Stimulated activated CD8-positive, alpha-beta memory T cell treated with anti-CD3 and anti-CD28 coated beads, Interleukin-12 subunit alpha, Interleukin-12 subunit beta, amount 100 ng/mL, for 1 hour (primary cell): ENCODE data around the gene SLCO1A2.
"Not testable (repeated sequence)": the region's sequence is repeated elsewhere in the genome, so short reads cannot be mapped to it uniquely, and the experiment has no call there.

Experiments used
- DNase-seq: peaks from one replicate; pipeline ENCODE4 v3.0.0-alpha.2; 2020; ENCODE audit warnings: low read depth

Gene SLCO1A2

DNA sequence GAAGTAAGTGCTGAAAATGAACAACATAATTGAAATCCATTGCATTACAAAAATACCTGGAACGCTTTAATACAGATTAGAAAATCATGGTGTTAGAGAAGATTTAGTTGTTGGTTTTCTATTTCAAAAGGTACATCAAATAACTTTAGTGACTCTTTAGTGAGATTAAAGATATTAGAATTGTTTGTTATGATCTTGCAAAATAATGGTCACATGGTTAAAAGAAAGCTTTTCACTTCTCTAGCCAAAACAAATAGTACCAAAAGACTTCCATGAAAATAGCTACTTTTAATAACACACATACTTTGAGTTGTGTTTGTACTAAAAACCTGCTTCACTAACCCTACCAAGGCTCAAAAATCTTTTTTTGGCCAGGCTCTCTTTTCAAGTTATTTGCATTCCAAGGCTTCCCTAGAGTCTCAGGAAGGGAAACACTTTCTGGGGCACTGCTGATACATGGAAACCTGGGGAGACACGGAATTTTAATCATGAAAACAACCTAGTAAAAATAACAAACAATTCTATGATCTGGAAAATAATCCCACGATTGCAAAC lies at the start of gene SLCO1A2:
TSS of gene SLCO1A2 (minus strand) at position 147 of the 555 bp plus-strand sequence. CDS start 270 bp downstream, outside the sequence.
- no peak for DNase-seq

DNA sequence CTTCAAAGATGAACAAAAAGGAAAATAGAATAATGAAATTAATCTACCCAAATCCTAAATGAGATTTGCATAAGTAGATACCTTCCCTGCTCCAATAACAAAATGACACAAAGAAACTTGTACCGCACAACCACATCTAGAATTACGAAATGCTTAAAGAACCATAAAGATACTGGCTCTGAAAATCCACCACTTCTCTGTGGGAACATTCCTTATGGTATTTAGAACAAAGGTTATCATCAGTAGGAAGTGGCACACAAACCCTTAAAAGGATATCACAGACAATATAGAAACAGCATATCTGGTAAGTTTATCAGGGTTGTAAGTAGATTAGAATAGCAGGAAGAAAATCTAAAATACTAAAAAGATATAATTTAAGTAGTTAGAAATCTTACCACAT lies 49.5 kb upstream of the SLCO1A2 start:
- DNase-seq, result no peak

DNA sequence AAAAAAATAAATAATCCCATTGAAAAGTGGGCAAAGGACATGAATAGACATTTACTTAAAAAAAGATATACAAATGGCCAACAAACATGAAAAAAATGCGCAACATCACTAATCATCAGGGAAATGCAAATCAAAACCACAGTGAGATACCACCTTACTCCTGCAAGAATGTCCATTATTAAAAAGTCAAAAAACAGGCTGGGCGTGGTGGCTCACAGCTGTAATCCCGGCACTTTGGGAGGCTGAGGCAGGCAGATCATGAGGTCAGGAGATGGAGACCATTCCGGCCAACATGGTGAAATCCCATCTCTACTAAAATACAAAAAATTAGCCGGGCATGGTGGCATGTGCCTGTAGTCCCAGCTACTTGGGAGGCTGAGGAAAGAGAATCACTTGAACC lies 46.6 kb upstream of the SLCO1A2 start:
- not testable (repeated sequence) for DNase-seq

DNA sequence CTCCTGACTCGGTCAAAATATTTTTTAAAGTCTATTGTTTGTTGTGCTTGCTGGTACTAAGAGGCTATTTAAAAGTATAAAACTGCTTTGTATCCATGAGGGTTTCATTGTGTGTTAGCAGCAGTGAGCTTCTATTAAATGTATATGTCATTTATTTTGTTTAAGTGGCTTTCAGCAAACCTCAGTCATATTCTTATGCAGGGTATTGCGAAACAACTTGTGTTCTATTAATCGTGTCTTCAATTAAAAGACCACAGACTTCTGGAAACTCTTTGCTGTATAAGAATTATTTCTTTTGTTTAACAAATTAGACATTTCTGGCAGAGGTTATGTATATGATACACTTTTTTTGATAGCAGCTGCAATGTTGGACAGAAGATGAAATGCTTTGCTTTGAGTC lies 44.5 kb upstream of the SLCO1A2 start:
- DNase-seq, result no peak

DNA sequence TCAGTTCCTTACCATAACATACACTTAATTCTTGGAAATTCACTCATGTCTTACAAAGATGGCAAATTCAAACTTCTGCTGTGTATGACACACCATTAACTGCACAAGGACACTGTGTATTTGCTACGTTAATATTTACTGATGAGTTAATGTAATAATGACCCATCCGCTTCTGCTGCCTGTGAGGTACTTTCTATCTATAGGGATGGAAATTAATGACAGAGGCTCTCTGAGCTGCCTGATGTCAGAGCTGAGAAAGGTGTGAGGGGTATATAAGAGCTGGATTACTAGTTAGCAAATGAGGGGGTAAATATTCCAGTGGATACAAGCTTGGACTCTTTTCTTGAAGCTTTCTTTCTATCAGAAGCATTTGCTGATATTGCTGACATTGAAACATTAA lies 37.9 kb upstream of the SLCO1A2 start, which contains the start of gene IAPP:
TSS of gene IAPP (plus strand) at position 301 of the 400 bp plus-strand sequence. CDS start 450 bp downstream, outside the sequence.
- DNase-seq, result no peak

- no peak for DNase-seq
Observed at GRCh38 chr12:21370845-21371449, 36.2 kb upstream of the SLCO1A2 start.

- DNase-seq, result no peak
Observed at GRCh38 chr12:21369141-21369980, 34.6 kb upstream of the SLCO1A2 start.

GRCh38 chr12:21360632-21361031 lies 25.9 kb upstream of the SLCO1A2 start:
- DNase-seq, result not testable (repeated sequence)

GRCh38 chr12:21354641-21355040 lies 19.9 kb upstream of the SLCO1A2 start:
- DNase-seq, result no peak

DNA sequence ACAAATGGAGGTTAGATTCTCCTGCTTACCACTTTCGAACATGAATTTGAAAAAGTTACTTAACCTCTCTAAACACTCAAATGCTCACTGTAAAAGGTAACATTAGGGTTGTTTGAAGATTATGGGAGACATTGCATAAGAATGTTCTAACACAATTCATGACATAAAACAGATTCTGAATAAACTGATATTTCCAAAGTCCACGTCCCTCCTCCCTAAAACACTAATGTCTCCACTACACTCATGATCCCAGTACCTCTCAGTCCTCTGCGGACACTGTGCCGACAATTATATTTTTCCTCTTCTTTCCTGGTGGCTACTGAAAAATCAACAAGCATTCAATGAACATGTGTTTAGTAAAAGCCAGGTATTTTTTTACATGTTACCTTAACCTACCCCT lies 19.2 kb upstream of the SLCO1A2 start:
- no peak for DNase-seq

GRCh38 chr12:21353487-21353886 lies 18.8 kb upstream of the SLCO1A2 start:
- no peak for DNase-seq

DNA sequence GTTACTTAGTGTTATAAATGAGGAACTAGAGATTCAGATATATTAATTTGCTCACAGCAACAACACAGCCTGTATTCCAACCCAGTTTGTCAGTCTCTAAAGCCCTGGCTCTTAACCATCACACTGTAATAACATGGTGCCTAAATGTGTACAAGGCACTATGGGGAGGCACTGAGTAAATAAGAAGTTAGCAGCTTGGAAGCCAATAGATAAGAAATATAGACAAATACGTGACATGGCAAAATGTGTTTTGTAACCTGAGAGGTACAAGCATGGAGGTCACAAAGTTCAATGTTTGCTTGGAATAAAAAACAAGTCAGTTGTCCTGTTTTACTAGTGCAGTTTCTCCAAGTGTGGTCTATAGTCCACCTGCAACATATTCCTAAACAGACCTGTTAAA lies 16.3 kb upstream of the SLCO1A2 start:
- no peak for DNase-seq

GRCh38 chr12:21346542-21347205 lies 12.0 kb upstream of the SLCO1A2 start:
- no peak for DNase-seq

GRCh38 chr12:21343636-21344035 lies 8.9 kb upstream of the SLCO1A2 start:
- DNase-seq, result no peak

DNA sequence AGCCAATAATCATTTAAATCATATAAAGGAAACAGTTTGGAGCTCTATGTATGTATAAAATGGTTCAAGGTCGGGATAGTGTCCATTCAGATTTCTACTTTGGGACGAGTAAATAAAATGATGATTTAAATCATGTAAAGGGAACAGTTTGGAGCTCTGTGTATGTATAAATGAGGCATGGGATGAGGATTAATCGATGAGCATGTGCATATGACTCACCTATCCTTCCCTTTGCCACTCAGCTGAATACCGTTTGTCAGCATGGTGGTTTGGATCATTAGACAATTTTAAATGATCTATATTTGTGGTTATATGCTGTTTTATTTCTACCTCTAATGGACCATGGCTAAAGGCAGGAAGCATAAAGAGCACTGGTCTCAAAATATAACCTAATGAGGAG lies 7.1 kb upstream of the SLCO1A2 start:
- no peak for DNase-seq

DNA sequence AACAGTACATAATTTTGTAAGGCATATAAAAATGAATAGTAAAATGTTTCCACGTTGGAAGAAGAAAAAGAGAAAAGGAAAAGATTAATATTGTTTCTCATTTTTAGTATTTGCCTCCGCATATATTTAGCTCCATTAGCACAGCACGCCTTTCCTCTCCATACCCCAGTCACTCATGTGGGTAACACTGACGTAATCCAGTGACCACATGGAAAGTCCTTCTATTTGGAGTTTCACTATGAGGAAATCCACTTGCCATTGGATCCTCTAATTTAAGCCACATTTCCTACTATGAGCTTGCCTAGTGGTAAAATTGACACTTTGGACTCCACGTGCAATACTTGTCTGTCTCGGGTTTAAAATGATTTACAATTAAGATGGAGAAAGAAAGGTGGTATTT lies 5.7 kb upstream of the SLCO1A2 start:
- DNase-seq, result no peak

GRCh38 chr12:21339921-21340320 lies 5.2 kb upstream of the SLCO1A2 start:
- no peak for DNase-seq

- no peak for DNase-seq
Observed at GRCh38 chr12:21337959-21338744, 3.4 kb upstream of the SLCO1A2 start.

- DNase-seq, result no peak
Observed at GRCh38 chr12:21337453-21337852, 2.7 kb upstream of the SLCO1A2 start.

- no peak for DNase-seq
Observed at GRCh38 chr12:21336656-21337055, 1.9 kb upstream of the SLCO1A2 start.

DNA sequence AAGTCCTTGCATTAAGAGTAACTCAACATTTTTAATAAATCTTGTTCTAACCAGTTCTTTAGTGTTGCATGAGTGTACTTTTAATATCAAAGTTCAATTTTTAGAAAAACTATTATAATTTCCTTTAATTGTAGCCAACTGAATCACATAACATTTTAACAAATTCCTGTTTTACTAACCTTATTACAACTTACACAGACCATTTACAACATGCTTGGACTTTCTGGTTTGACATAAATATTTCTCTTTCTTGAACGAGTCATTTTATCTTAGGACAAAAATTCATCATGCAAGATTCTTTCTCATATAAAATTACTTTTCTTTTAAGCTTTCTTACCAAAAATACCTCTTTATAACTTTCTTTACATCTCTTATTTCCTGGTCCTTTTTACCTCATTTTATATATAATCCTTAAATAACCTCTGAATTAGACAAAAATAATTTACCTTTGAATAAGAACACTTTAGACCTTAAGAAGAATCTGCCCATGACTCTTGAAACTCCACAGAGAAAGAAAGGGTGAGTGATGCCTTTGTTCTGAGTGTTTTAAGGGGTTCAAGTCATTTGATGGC lies 3.9 kb downstream of the SLCO1A2 start:
- DNase-seq, result no peak
